RWPE2 (cell line): ENCODE data around the gene COL9A1.

ENCODE experiments used
- ATAC-seq: fragments of 200-7000 bp; cut with Tn5 transposase; 3 replicates; pipeline ENCODE4 v1.9.1; 2021; ENCODE audit warnings: low read depth
- DNase-seq: peaks from one replicate; pipeline ENCODE4 v3.0.0-alpha.2; 2020; ENCODE audit warnings: low spot score
- H3K27ac ChIP-seq: fragments of 450-650 bp; 2 replicates; pipeline ENCODE4 v1.5.1; 2017; ENCODE audit warnings: mild to moderate bottlenecking; ENCODE audit not compliant: poor library complexity, severe bottlenecking
- H3K27me3 ChIP-seq: fragments of 250-450 bp; sonication (Bioruptor Pico); 2 replicates; pipeline ENCODE4 v1.5.1; 2021; ENCODE audit warnings: mild to moderate bottlenecking, moderate library complexity; ENCODE audit not compliant: insufficient read depth, poor library complexity, severe bottlenecking
- H3K36me3 ChIP-seq: fragments of 250-450 bp; sonication (Bioruptor Pico); 2 replicates; pipeline ENCODE4 v1.5.1; 2020; ENCODE audit warnings: low read depth, mild to moderate bottlenecking, moderate library complexity
- H3K4me1 ChIP-seq: fragments of 250-450 bp; sonication (Bioruptor Pico); 2 replicates; pipeline ENCODE4 v1.5.1; 2021; ENCODE audit warnings: mild to moderate bottlenecking, moderate library complexity; ENCODE audit not compliant: insufficient read depth, poor library complexity, severe bottlenecking
- H3K4me3 ChIP-seq: fragments of 250-450 bp; sonication (Bioruptor Pico); 2 replicates; pipeline ENCODE4 v1.5.1; 2021; ENCODE audit warnings: mild to moderate bottlenecking, moderate library complexity; ENCODE audit not compliant: severe bottlenecking
- H3K9me3 ChIP-seq: fragments of 250-450 bp; sonication (Bioruptor Pico); 2 replicates; pipeline ENCODE4 v1.5.1; 2021; ENCODE audit warnings: mild to moderate bottlenecking, moderate library complexity; ENCODE audit not compliant: severe bottlenecking
- CTCF ChIP-seq: fragments of 450-650 bp; IDR thresholded peaks from one replicate; pipeline ENCODE4 v1.5.1; 2017; ENCODE audit warnings: mild to moderate bottlenecking, moderate library complexity; ENCODE audit not compliant: poor library complexity, severe bottlenecking

The COL9A1 gene

GRCh38 chr6:70282312-70282918 is 20.5 kb downstream of the COL9A1 start:
- Histone ChIP-seq H3K36me3 (no peaks in the 10 kb centered on the region), H3K4me3 (no peak overlapping the region), H3K27me3 (peaks cover 51% of the 10 kb centered on the region), H3K4me1 (no peaks in the 10 kb centered on the region), H3K9me3 (no peaks in the 10 kb centered on the region), H3K27ac (no peak overlapping the region)
- DNase-seq: no peak
- no peak for TF ChIP-seq CTCF
- no peak for ATAC-seq

DNA sequence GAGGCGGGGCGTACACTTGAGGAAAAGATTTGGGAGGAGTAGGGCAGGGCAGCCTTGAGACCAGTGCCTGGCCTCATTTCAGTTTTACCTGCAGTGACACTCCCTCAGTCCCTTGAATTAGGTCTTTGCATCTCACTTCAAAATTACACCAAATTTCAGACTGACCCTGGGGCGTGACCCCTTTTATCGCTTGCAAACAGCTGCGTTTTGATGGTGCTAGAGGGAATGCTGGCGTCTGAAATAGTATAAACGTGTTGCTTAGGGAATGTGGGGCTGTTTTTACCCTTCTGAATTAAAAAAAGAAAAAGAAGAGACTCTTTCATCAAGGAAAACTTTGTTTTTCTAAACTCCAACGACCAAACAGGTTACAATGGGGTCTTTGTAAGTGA is 21.0 kb downstream of the COL9A1 start:
- peaks cover 50% of the 10 kb centered on the region for H3K27me3 ChIP-seq
- H3K9me3 ChIP-seq: no peaks in the 10 kb centered on the region
- no peak for DNase-seq
- no peak for ATAC-seq
- H3K36me3 ChIP-seq: no peaks in the 10 kb centered on the region
- H3K27ac ChIP-seq: no peak overlapping the region
- no peaks in the 10 kb centered on the region for H3K4me1 ChIP-seq
- no peak for TF ChIP-seq CTCF
- H3K4me3 ChIP-seq: no peak overlapping the region

- DNase-seq: no peak
Observed at GRCh38 chr6:70280400-70280853, 22.5 kb downstream of the COL9A1 start.

GRCh38 chr6:70277470-70277869 is 25.4 kb downstream of the COL9A1 start:
- no peaks in the 10 kb centered on the region for H3K9me3 ChIP-seq
- ATAC-seq: 0 out of 3 replicates have a peak, but pooled peaks have one; percentile 25
- no peak for TF ChIP-seq CTCF
- no peak overlapping the region for H3K4me3 ChIP-seq
- DNase-seq: no peak
- H3K4me1 ChIP-seq: no peaks in the 10 kb centered on the region
- H3K36me3 ChIP-seq: no peaks in the 10 kb centered on the region
- H3K27me3 ChIP-seq: peaks cover 45% of the 10 kb centered on the region
- no peak overlapping the region for H3K27ac ChIP-seq

More at GRCh38 chr6:70280400-70280853, 22.5 kb downstream of the COL9A1 start:
- peaks cover 39% of the 10 kb centered on the region for H3K27me3 ChIP-seq
- H3K4me1 ChIP-seq: no peaks in the 10 kb centered on the region
- no peak for TF ChIP-seq CTCF
- H3K27ac ChIP-seq: no peak overlapping the region
- ATAC-seq: peak; percentile 19; the same call in 1 of the 3 replicates
- H3K36me3 ChIP-seq: no peaks in the 10 kb centered on the region
- H3K9me3 ChIP-seq: no peaks in the 10 kb centered on the region
- H3K4me3 ChIP-seq: no peak overlapping the region

DNA sequence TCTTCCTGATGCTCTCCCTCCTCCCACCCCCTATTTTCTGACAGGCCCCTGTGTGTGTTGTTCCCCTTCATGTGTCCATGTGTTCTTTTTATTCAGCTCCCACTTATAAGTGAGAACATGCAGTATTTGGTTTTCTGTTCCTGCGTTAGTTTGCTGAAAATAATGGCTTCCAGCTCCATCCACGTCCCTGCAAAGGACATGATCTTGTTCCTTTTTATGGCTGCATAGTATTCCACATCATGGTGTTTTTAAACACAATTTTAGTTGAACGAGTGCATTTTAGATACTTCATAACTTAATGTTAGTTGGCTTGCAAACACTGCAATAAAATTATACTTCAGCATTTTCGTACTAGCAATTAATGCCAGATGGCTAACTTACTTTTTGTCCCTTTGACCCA is 28.5 kb downstream of the COL9A1 start:
- Histone ChIP-seq H3K9me3 (no peaks in the 10 kb centered on the region), H3K4me3 (no peak overlapping the region), H3K27ac (no peak overlapping the region), H3K36me3 (no peaks in the 10 kb centered on the region), H3K4me1 (no peaks in the 10 kb centered on the region), H3K27me3 (peaks cover 53% of the 10 kb centered on the region)
- TF ChIP-seq CTCF: no peak
- ATAC-seq: no peak
- no peak for DNase-seq
